GM19023 (cell line): ENCODE measurements around the gene THRA.

Source experiments
- ATAC-seq: cut with Tn5 transposase; IDR thresholded peaks from one replicate; pipeline ENCODE4 v1.9.1; 2021; ENCODE audit warnings: mild to moderate bottlenecking, moderate library complexity; ENCODE audit not compliant: unreplicated experiment

The THRA gene

GRCh38 chr17:40063187-40063771 is 514 bp downstream of the THRA start:
- peak; percentile 21 for ATAC-seq

- no peak for ATAC-seq
Observed at GRCh38 chr17:40063901-40064531, 1.3 kb downstream of the THRA start.

GRCh38 chr17:40064971-40065768 is 2.4 kb downstream of the THRA start:
- ATAC-seq, result no peak

- no peak for ATAC-seq
Observed at GRCh38 chr17:40065769-40066510, 3.2 kb downstream of the THRA start.

- ATAC-seq, result no peak
Observed at GRCh38 chr17:40067710-40068109, 4.9 kb downstream of the THRA start.

- ATAC-seq, result no peak
Observed at GRCh38 chr17:40068129-40068581, 5.4 kb downstream of the THRA start.

GRCh38 chr17:40068584-40068916 is 5.8 kb downstream of the THRA start:
- ATAC-seq, result no peak

GRCh38 chr17:40068917-40069750 is 6.4 kb downstream of the THRA start:
- ATAC-seq, result no peak

GRCh38 chr17:40069751-40070708 is 7.3 kb downstream of the THRA start:
- ATAC-seq, result no peak

- no peak for ATAC-seq
Observed at GRCh38 chr17:40070709-40071312, 8.0 kb downstream of the THRA start.

- ATAC-seq, result no peak
Observed at GRCh38 chr17:40071313-40072039, 8.7 kb downstream of the THRA start.

GRCh38 chr17:40072040-40072734 is 9.4 kb downstream of the THRA start:
- ATAC-seq, result no peak

GRCh38 chr17:40072735-40073346 is 10.1 kb downstream of the THRA start:
- no peak for ATAC-seq

GRCh38 chr17:40073454-40074174 is 10.8 kb downstream of the THRA start:
- no peak for ATAC-seq

- ATAC-seq, result no peak
Observed at GRCh38 chr17:40074175-40074512, 11.4 kb downstream of the THRA start.

- ATAC-seq, result no peak
Observed at GRCh38 chr17:40074871-40075200, 12.1 kb downstream of the THRA start.
